Caco-2 (cell line): ENCODE results near the gene SLC35G3. TPM values are rescaled to one million over a fixed set of nuclear protein-coding genes. Genes with fewer than 3 reads are reported as not detected.
A peak's percentile ranks its signal among the peaks of the same experiment; 100 is the strongest.

Source experiments
- BruUV-seq: library from RNA; stranded (reverse); fragments of 400-500 nt; replicated peaks from 2 replicates; lab custom pipeline; 2021; lab: Mats Ljungman, UMichigan
- CTCF ChIA-PET: fragments of 300-600 bp; sonication (Branson Sonifier 250); formaldehyde crosslinking; loops from one replicate; lab custom pipeline; 2022; ENCODE audit warnings: antibody characterized with exemption; lab: Charles Lee
- POLR2A ChIA-PET: fragments of 300-600 bp; sonication (Branson Sonifier 250); formaldehyde crosslinking; loops from one replicate; lab custom pipeline; 2022; ENCODE audit warnings: antibody characterized with exemption; lab: Charles Lee
- DNase-seq, 2 experiments: peaks; one replicate each; pipeline versions ENCODE4 v3.0.0 to v3.0.0-alpha.2; 2020 to 2022
- H3K27me3 ChIP-seq: replicated peaks from 2 replicates; pipeline ENCODE4 v1.6.0; 2011; ENCODE audit warnings: low read length; ENCODE audit not compliant: control insufficient read depth, insufficient read depth
- H3K36me3 ChIP-seq: 2 replicates; pipeline ENCODE4 v1.5.1; 2011; ENCODE audit warnings: low read length; ENCODE audit not compliant: control insufficient read depth, insufficient read depth
- H3K4me1 ChIP-seq: fragments of 250-450 bp; sonication (Bioruptor Pico); 2 replicates; pipeline ENCODE4 v1.5.1; 2020; ENCODE audit warnings: mild to moderate bottlenecking
- H3K4me3 ChIP-seq: 2 replicates; pipeline ENCODE4 v1.5.1; 2011; ENCODE audit warnings: low read depth, mild to moderate bottlenecking, control low read depth, low read length
- H3K9me3 ChIP-seq: fragments of 250-450 bp; sonication (Bioruptor Pico); 2 replicates; pipeline ENCODE4 v1.5.1; 2020; ENCODE audit warnings: mild to moderate bottlenecking, moderate library complexity
- H3K27ac Mint-ChIP-seq: one replicate; pipeline ENCODE4 v1.8.0; 2022; ENCODE audit warnings: mixed read lengths; ENCODE audit not compliant: unreplicated experiment
- H3K27me3 Mint-ChIP-seq: one replicate; pipeline ENCODE4 v1.8.0; 2022; ENCODE audit warnings: mixed read lengths; ENCODE audit not compliant: insufficient read depth, unreplicated experiment
- H3K36me3 Mint-ChIP-seq: one replicate; pipeline ENCODE4 v1.8.0; 2022; ENCODE audit warnings: mild to moderate bottlenecking, mixed read lengths; ENCODE audit not compliant: insufficient read depth, unreplicated experiment
- H3K4me1 Mint-ChIP-seq: one replicate; pipeline ENCODE4 v1.8.0; 2022; ENCODE audit warnings: low read depth, mixed read lengths; ENCODE audit not compliant: unreplicated experiment
- H3K4me3 Mint-ChIP-seq: one replicate; pipeline ENCODE4 v1.8.0; 2022; ENCODE audit warnings: mild to moderate bottlenecking, moderate library complexity, mixed read lengths; ENCODE audit not compliant: unreplicated experiment
- H3K9me3 Mint-ChIP-seq: one replicate; pipeline ENCODE4 v1.8.0; 2022; ENCODE audit warnings: mixed read lengths; ENCODE audit not compliant: unreplicated experiment
- intact Hi-C: fragments of 100-400 bp; cut with micrococcal nuclease; formaldehyde crosslinking; loops from one replicate; pipeline ENCODE4 v1.10.0; 2022; ENCODE audit not compliant: unreplicated experiment
- total RNA-seq: library from RNA; stranded (reverse); gene quantifications from 2 replicates; pipeline ENCODE4 v1.2.3, GENCODE V29; 2022
- TF ChIP-seq, protein P1 (sequence below), 2 experiments: fragments of 200-600 bp in 1 of 2; IDR thresholded peaks; 1 replicate in 1 of 2; 2 replicates in 1 of 2; pipeline versions ENCODE4 v1.5.1 to v1.8.0; 2011 to 2022; ENCODE audit warnings: antibody characterized with exemption in 1 of 2, control low read depth in 1 of 2, inconsistent platforms in 1 of 2, low read depth in 1 of 2, low read length in 1 of 2, mild to moderate bottlenecking in 1 of 2, moderate library complexity in 1 of 2; ENCODE audit not compliant: insufficient read depth in 1 of 2, severe bottlenecking in 1 of 2, unreplicated experiment in 1 of 2

The SLC35G3 gene
- total RNA-seq, 1 experiment from 2014 or later, result not detected

DNA sequence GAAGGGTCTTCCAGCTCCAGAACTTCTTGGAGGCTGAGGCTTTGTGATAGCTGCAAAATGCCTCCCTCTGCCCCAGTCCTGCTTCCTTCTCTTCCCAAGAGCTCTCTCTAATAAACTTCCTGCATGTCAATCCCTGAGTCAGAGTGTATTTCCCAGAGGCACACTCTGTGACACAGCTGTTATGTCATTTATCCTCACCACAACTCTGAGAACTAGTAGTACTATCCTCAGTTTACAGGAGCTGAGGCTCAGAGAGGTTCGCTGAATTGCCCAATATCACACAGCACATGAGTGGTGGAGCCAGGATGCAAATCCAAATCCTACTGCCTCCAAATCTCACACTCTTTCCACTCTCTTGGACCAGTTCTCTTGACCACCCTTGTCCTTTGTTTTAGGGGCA, 26.5 kb downstream of the SLC35G3 start:
- H3K4me1 Mint-ChIP-seq, result peaks cover 6% of the 10 kb centered on the region
- no peaks in the 10 kb centered on the region for H3K9me3 Mint-ChIP-seq
- peaks cover 7% of the 10 kb centered on the region for H3K27me3 Mint-ChIP-seq
- Histone ChIP-seq H3K4me3 (no peak overlapping the region), H3K27me3 (no peaks in the 10 kb centered on the region; the same call in none of the 2 replicates), H3K9me3 (no peaks in the 10 kb centered on the region), H3K4me1 (0 out of 2 replicates have a peak, but pooled peaks cover 4% of the 10 kb centered on the region), H3K36me3 (no peaks in the 10 kb centered on the region)
- H3K27ac Mint-ChIP-seq, result no peak overlapping the region
- no peak overlapping the region for H3K4me3 Mint-ChIP-seq
- intact Hi-C loops, result no loop called here
- ChIA-PET CTCF (no interaction called here), POLR2A (no interaction called here)
- no TSS peak for BruUV-seq
- TF ChIP-seq, protein P1, sequence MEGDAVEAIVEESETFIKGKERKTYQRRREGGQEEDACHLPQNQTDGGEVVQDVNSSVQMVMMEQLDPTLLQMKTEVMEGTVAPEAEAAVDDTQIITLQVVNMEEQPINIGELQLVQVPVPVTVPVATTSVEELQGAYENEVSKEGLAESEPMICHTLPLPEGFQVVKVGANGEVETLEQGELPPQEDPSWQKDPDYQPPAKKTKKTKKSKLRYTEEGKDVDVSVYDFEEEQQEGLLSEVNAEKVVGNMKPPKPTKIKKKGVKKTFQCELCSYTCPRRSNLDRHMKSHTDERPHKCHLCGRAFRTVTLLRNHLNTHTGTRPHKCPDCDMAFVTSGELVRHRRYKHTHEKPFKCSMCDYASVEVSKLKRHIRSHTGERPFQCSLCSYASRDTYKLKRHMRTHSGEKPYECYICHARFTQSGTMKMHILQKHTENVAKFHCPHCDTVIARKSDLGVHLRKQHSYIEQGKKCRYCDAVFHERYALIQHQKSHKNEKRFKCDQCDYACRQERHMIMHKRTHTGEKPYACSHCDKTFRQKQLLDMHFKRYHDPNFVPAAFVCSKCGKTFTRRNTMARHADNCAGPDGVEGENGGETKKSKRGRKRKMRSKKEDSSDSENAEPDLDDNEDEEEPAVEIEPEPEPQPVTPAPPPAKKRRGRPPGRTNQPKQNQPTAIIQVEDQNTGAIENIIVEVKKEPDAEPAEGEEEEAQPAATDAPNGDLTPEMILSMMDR (IDR thresholded peaks at IDR 0.05; ENCODE audit: insufficient read depth in 1 of 2, low read depth in 1 of 2, low read length in 1 of 2, severe bottlenecking in 1 of 2, unreplicated experiment in 1 of 2), result no peak
- H3K36me3 Mint-ChIP-seq, result no peaks in the 10 kb centered on the region
- no peak for DNase-seq

DNA sequence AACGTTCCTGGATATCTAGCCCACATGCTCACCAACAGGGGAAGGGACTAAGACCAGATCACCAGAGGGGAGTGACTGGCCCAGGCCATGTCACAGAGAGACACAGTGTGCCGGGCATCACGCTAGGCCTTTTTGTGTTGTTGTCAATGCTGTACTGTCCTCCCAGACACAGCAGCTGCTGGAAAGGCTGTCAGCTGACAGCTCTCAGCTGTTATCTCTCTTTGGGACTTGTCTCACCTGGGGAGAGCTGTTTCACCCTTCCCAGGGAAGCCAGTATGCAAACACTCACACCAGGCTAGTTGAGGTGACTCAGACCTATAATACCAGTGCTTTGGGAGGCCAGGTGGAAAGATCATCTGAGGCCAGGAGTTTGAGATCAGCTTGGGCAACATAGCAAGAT, 27.1 kb downstream of the SLC35G3 start:
- Mint-ChIP-seq H3K4me1 (peaks cover 6% of the 10 kb centered on the region), H3K36me3 (no peaks in the 10 kb centered on the region), H3K4me3 (no peak overlapping the region), H3K9me3 (no peaks in the 10 kb centered on the region), H3K27me3 (peaks cover 8% of the 10 kb centered on the region), H3K27ac (no peak overlapping the region)
- Histone ChIP-seq H3K4me3 (no peak overlapping the region), H3K27me3 (no peaks in the 10 kb centered on the region; the same call in none of the 2 replicates), H3K4me1 (0 out of 2 replicates have a peak, but pooled peaks cover 4% of the 10 kb centered on the region), H3K36me3 (no peaks in the 10 kb centered on the region), H3K9me3 (no peaks in the 10 kb centered on the region)
- POLR2A ChIA-PET, result no interaction called here
- CTCF ChIA-PET, result no interaction called here
- DNase-seq, result peak in 1 of 2 experiments; percentile 14
- TF ChIP-seq, protein P1 (IDR thresholded peaks at IDR 0.05; ENCODE audit: insufficient read depth in 1 of 2, low read depth in 1 of 2, low read length in 1 of 2, severe bottlenecking in 1 of 2, unreplicated experiment in 1 of 2), result no peak
- no TSS peak for BruUV-seq
- intact Hi-C loops, result no loop called here

DNA sequence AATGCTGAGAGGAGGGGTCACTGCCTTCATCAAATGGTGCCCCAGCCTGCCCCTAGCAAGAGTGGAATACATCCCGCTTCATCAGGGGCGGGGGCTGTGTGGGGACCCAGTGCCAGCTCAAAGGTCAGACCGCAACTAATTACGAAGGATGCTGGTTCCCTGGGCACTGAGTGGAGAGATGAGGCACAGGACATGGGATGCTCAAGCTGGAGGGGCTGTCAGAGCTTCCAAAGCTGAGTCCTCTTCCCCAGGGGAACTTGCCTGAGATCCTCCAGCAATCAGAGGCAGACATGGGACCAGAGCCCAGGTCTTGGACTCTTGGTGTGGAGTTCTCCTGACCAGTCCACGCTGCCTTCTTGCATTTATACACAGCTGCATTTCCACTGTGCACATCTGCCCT, 27.7 kb downstream of the SLC35G3 start:
- Mint-ChIP-seq H3K27me3 (peaks cover 8% of the 10 kb centered on the region), H3K4me3 (no peak overlapping the region), H3K27ac (no peak overlapping the region), H3K36me3 (no peaks in the 10 kb centered on the region), H3K4me1 (peaks cover 6% of the 10 kb centered on the region), H3K9me3 (no peaks in the 10 kb centered on the region)
- Histone ChIP-seq H3K4me1 (0 out of 2 replicates have a peak, but pooled peaks cover 4% of the 10 kb centered on the region), H3K27me3 (no peaks in the 10 kb centered on the region; the same call in none of the 2 replicates), H3K9me3 (no peaks in the 10 kb centered on the region), H3K4me3 (no peak overlapping the region), H3K36me3 (no peaks in the 10 kb centered on the region)
- POLR2A ChIA-PET, result no interaction called here
- intact Hi-C loops, result no loop called here
- TF ChIP-seq, protein P1 (IDR thresholded peaks at IDR 0.05; ENCODE audit: insufficient read depth in 1 of 2, low read depth in 1 of 2, low read length in 1 of 2, severe bottlenecking in 1 of 2, unreplicated experiment in 1 of 2), result no peak
- no peak for DNase-seq
- CTCF ChIA-PET, result no interaction called here
- no TSS peak for BruUV-seq
